H1 (cell line): ENCODE measurements around the gene SF3B1.

ENCODE experiments used
- CTCF ChIP-seq, 3 experiments: IDR thresholded peaks; 1 replicate in 2 of 3; 2 replicates in 1 of 3; pipeline versions ENCODE4 v1.5.1 to v1.6.1; 2011; ENCODE audit warnings: low read length in 3 of 3, mild to moderate bottlenecking in 3 of 3, inconsistent platforms in 2 of 3, low read depth in 1 of 3, moderate library complexity in 1 of 3; ENCODE audit not compliant: insufficient read depth in 1 of 3; ENCODE audit errors: control extremely low read depth in 1 of 3
- EZH2 ChIP-seq: fragments of 200-600 bp; sonication (generic); IDR thresholded peaks from 2 replicates; pipeline ENCODE4 v1.7.1; 2012; ENCODE audit warnings: low read depth, mild to moderate bottlenecking, moderate library complexity, low read length, inconsistent platforms; ENCODE audit not compliant: severe bottlenecking
- KDM5A ChIP-seq: fragments of 200-600 bp; IDR thresholded peaks from 2 replicates; pipeline ENCODE4 v1.7.1; 2012; ENCODE audit warnings: mild to moderate bottlenecking, low read length, inconsistent platforms, mixed read lengths
- POLR2A ChIP-seq, 2 experiments: IDR thresholded peaks; 1 replicate in 1 of 2; 2 replicates in 1 of 2; pipeline ENCODE4 v1.6.1; 2011; ENCODE audit warnings: low read depth in 2 of 2, low read length in 2 of 2, mild to moderate bottlenecking in 2 of 2; ENCODE audit errors: control extremely low read depth in 1 of 2
- POLR2AphosphoS5 ChIP-seq: IDR thresholded peaks from 2 replicates; pipeline ENCODE4 v1.6.1; 2011; ENCODE audit warnings: low read depth, low read length
- RAD21 ChIP-seq, 2 experiments: IDR thresholded peaks in 1 of 2; conservative IDR thresholded peaks in 1 of 2; 2 replicates each; pipeline ENCODE4 v1.6.1; 2011; ENCODE audit warnings: low read depth in 2 of 2, low read length in 2 of 2, improper control_type of control experiment in 1 of 2, inconsistent platforms in 1 of 2, mild to moderate bottlenecking in 1 of 2, moderate library complexity in 1 of 2
- TAF1 ChIP-seq: IDR thresholded peaks from 2 replicates; pipeline ENCODE4 v1.6.1; 2011; ENCODE audit warnings: mild to moderate bottlenecking, low read depth, low read length

DNA sequence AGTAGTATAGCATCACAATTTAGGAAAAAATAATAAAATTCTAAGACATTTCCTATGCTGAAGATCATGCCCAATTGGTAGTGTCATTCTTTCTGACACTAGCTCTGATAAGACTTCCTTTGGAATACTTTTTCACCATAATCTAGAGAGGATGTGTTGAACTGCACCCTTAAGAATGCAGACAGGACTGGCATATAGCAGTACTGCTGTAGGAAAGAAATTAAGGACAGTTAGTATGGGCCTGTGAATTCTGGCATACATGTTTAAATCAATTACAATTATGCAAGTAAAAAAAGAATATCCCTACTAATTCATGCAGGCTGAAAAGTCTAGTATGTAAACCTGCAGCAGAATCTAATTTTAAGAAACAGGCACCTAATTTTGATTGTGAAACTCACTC lies 15.4 kb downstream of the SF3B1 start:
- TF ChIP-seq POLR2A (IDR thresholded peaks at IDR 0.05; ENCODE audit: control extremely low read depth in 1 of 2, low read depth in 2 of 2, low read length in 2 of 2) (no peak), RAD21 (IDR thresholded peaks at IDR 0.05 in 1 of 2, conservative IDR thresholded peaks at IDR 0.05 in 1 of 2; ENCODE audit: low read depth in 2 of 2, low read length in 2 of 2) (no peak), KDM5A (no peak), EZH2 (no peak), POLR2AphosphoS5 (no peak), CTCF (IDR thresholded peaks at IDR 0.05; ENCODE audit: control extremely low read depth in 1 of 3, insufficient read depth in 1 of 3, low read depth in 1 of 3, low read length in 3 of 3) (no peak), TAF1 (no peak)
